Skeletal muscle tissue (tissue), 4 donors: ENCODE measurements around the gene CHFR. TPM values are rescaled to one million over a fixed set of nuclear protein-coding genes. Genes with fewer than 3 reads are reported as not detected.
"Not testable (repeated sequence)": the region's sequence is repeated elsewhere in the genome, so short reads cannot be mapped to it uniquely, and the experiment has no call there.

Experiments
- H3K27ac ChIP-seq: one replicate; pipeline ENCODE4 v1.7.0; 2013; ENCODE audit warnings: mild to moderate bottlenecking, low read depth, low read length, inconsistent platforms
- H3K27me3 ChIP-seq, 3 donors: one replicate each; pipeline ENCODE4 v1.7.0; 2013; ENCODE audit warnings: low read length in 3 of 3; ENCODE audit not compliant: control insufficient read depth in 3 of 3, insufficient read depth in 3 of 3
- H3K36me3 ChIP-seq, 3 donors: one replicate each; pipeline ENCODE4 v1.7.0; 2013; ENCODE audit warnings: low read length in 3 of 3; ENCODE audit not compliant: control insufficient read depth in 3 of 3, insufficient read depth in 3 of 3
- H3K4me1 ChIP-seq, 3 donors: one replicate each; pipeline ENCODE4 v1.7.0; 2013; ENCODE audit warnings: low read length in 3 of 3, mild to moderate bottlenecking in 3 of 3; ENCODE audit not compliant: control insufficient read depth in 3 of 3, insufficient read depth in 3 of 3
- H3K4me3 ChIP-seq, 3 donors: one replicate each; pipeline ENCODE4 v1.7.0; 2013; ENCODE audit warnings: low read length in 3 of 3
- H3K9ac ChIP-seq, 3 donors: one replicate each; pipeline ENCODE4 v1.7.0; 2013; ENCODE audit warnings: low read length in 3 of 3, mild to moderate bottlenecking in 3 of 3, moderate library complexity in 2 of 3, low read depth in 1 of 3
- H3K9me3 ChIP-seq, 3 donors: one replicate each; pipeline ENCODE4 v1.7.0; 2013; ENCODE audit warnings: low read length in 3 of 3; ENCODE audit not compliant: control insufficient read depth in 3 of 3
- total RNA-seq: library from RNA; depleted of rRNA; stranded (reverse); fragments of >200 nt; gene quantifications from one replicate; pipeline ENCODE4 v1.2.3, GENCODE V29; 2014
- donor health status: Osteomylitis.

Gene CHFR
- total RNA-seq, 1 donor from 2014 or later, result 14.1 TPM

- Histone ChIP-seq H3K9ac (peak overlapping the region; percentile 24 to 70 (median 51)), H3K36me3 (peaks cover 3 to 4% (median 4%) of the 10 kb centered on the region in 3 donors), H3K27ac (no peak overlapping the region), H3K4me3 (peak overlapping the region; percentile 58 to 82 (median 78)), H3K9me3 (peaks cover 0 to 2% (median 1%) of the 10 kb centered on the region in 3 donors), H3K4me1 (peaks cover 0 to 4% (median 3%) of the 10 kb centered on the region in 3 donors), H3K27me3 (no peaks in the 10 kb centered on the region)
These were observed 602 bp downstream of the CHFR start for GRCh38 chr12:132886529-132887477.

GRCh38 chr12:132881818-132882217 lies 5.6 kb downstream of the CHFR start:
- peaks cover 9 to 10% (median 10%) of the 10 kb centered on the region in 3 donors for H3K36me3 ChIP-seq
- H3K27ac ChIP-seq, result no peak overlapping the region
- peaks cover 0 to 2% (median 0%) of the 10 kb centered on the region in 3 donors for H3K9me3 ChIP-seq
- peaks cover 0 to 3% (median 0%) of the 10 kb centered on the region in 3 donors for H3K4me1 ChIP-seq
- no peak overlapping the region for H3K4me3 ChIP-seq
- H3K27me3 ChIP-seq, result no peaks in the 10 kb centered on the region
- H3K9ac ChIP-seq, result no peak overlapping the region

- H3K4me1 ChIP-seq, H3K9me3 ChIP-seq, H3K4me3 ChIP-seq, H3K9ac ChIP-seq, H3K27me3 ChIP-seq, H3K27ac ChIP-seq: not testable (repeated sequence)
- H3K36me3 ChIP-seq, result peaks cover 34 to 41% (median 38%) of the 10 kb centered on the region in 3 donors
These were observed 12.8 kb downstream of the CHFR start for GRCh38 chr12:132874620-132875019.

GRCh38 chr12:132874175-132874574 lies 13.2 kb downstream of the CHFR start:
- Histone ChIP-seq H3K27ac (no peak overlapping the region), H3K9me3 (no peaks in the 10 kb centered on the region), H3K4me1 (no peaks in the 10 kb centered on the region), H3K9ac (no peak overlapping the region), H3K36me3 (peaks cover 39 to 46% (median 42%) of the 10 kb centered on the region in 3 donors), H3K27me3 (no peaks in the 10 kb centered on the region), H3K4me3 (no peak overlapping the region)

GRCh38 chr12:132873724-132874123 lies 13.7 kb downstream of the CHFR start:
- Histone ChIP-seq H3K27ac (no peak overlapping the region), H3K27me3 (no peaks in the 10 kb centered on the region), H3K36me3 (peaks cover 40 to 46% (median 43%) of the 10 kb centered on the region in 3 donors), H3K9ac (no peak overlapping the region), H3K4me1 (no peaks in the 10 kb centered on the region), H3K9me3 (no peaks in the 10 kb centered on the region), H3K4me3 (no peak overlapping the region)

- H3K4me1 ChIP-seq, result no peaks in the 10 kb centered on the region
- H3K27me3 ChIP-seq, result no peaks in the 10 kb centered on the region
- H3K27ac ChIP-seq, result no peak overlapping the region
- H3K36me3 ChIP-seq, result peaks cover 40 to 47% (median 43%) of the 10 kb centered on the region in 3 donors
- H3K4me3 ChIP-seq, result no peak overlapping the region
- H3K9ac ChIP-seq, result no peak overlapping the region
- H3K9me3 ChIP-seq, result no peaks in the 10 kb centered on the region
These were observed 14.4 kb downstream of the CHFR start for GRCh38 chr12:132872975-132873421.

- no peaks in the 10 kb centered on the region for H3K4me1 ChIP-seq
- H3K36me3 ChIP-seq, result peaks cover 39 to 50% (median 44%) of the 10 kb centered on the region in 3 donors
- no peaks in the 10 kb centered on the region for H3K27me3 ChIP-seq
- no peak overlapping the region for H3K27ac ChIP-seq
- no peaks in the 10 kb centered on the region for H3K9me3 ChIP-seq
- H3K4me3 ChIP-seq, result no peak overlapping the region
- H3K9ac ChIP-seq, result no peak overlapping the region
These were observed 15.1 kb downstream of the CHFR start for GRCh38 chr12:132872073-132872855.

- Histone ChIP-seq H3K9me3 (no peaks in the 10 kb centered on the region), H3K36me3 (peaks cover 34 to 56% (median 49%) of the 10 kb centered on the region in 3 donors), H3K9ac (no peak overlapping the region), H3K4me3 (no peak overlapping the region), H3K27ac (no peak overlapping the region), H3K4me1 (no peaks in the 10 kb centered on the region), H3K27me3 (no peaks in the 10 kb centered on the region)
These were observed 17.9 kb downstream of the CHFR start for GRCh38 chr12:132869551-132869950.

- Histone ChIP-seq H3K9me3 (no peaks in the 10 kb centered on the region), H3K4me3 (no peak overlapping the region), H3K4me1 (no peaks in the 10 kb centered on the region), H3K9ac (no peak overlapping the region), H3K27me3 (no peaks in the 10 kb centered on the region), H3K27ac (no peak overlapping the region), H3K36me3 (peaks cover 23 to 46% (median 32%) of the 10 kb centered on the region in 3 donors)
These were observed 21.1 kb downstream of the CHFR start for GRCh38 chr12:132866251-132866828.
